HFFc6 (cell line): Measurements from ENCODE around the gene ADCY9. TPM values are rescaled to one million over a fixed set of nuclear protein-coding genes. Genes with fewer than 3 reads are reported as not detected.
"Not testable (repeated sequence)": the region's sequence is repeated elsewhere in the genome, so short reads cannot be mapped to it uniquely, and the experiment has no call there.

Source experiments
- DNase-seq: peaks from one replicate; pipeline ENCODE4 v3.0.0-alpha.2; 2018
- H3K27ac Mint-ChIP-seq: 2 replicates; pipeline ENCODE4 v1.8.0; 2020; ENCODE audit warnings: mild to moderate bottlenecking, mixed read lengths
- H3K27me3 Mint-ChIP-seq: 2 replicates; pipeline ENCODE4 v1.8.0; 2021; ENCODE audit warnings: mild to moderate bottlenecking, moderate library complexity, mixed read lengths; ENCODE audit not compliant: insufficient read depth
- H3K36me3 Mint-ChIP-seq: 2 replicates; pipeline ENCODE4 v1.8.0; 2021; ENCODE audit warnings: low read depth, mixed read lengths
- H3K4me1 Mint-ChIP-seq: 2 replicates; pipeline ENCODE4 v1.8.0; 2020; ENCODE audit warnings: low read depth, mixed read lengths
- H3K4me3 Mint-ChIP-seq: 2 replicates; pipeline ENCODE4 v1.8.0; 2020; ENCODE audit warnings: mild to moderate bottlenecking, moderate library complexity, mixed read lengths
- H3K9me3 Mint-ChIP-seq: 2 replicates; pipeline ENCODE4 v1.8.0; 2020; ENCODE audit warnings: mild to moderate bottlenecking, mixed read lengths
- total RNA-seq, 6 experiments: library from RNA; stranded (reverse); fragmentation: NEBNext Ultra II Directional; extraction: Animal tissue kit (Norgen Biotek cat#: 25700); gene quantifications; 2 replicates in 1 of 6; 3 replicates in 5 of 6; pipeline ENCODE4 v1.2.3, GENCODE V29; 2021
- TF ChIP-seq, protein P1 (sequence below): fragments of 200-600 bp; sonication (generic); IDR thresholded peaks from 2 replicates; pipeline ENCODE4 v1.5.0; 2021; ENCODE audit warnings: antibody characterized with exemption, mild to moderate bottlenecking

Gene ADCY9
- total RNA-seq, 6 experiments from 2014 or later: 20.8 to 24.8 (median 22.6) TPM

DNA sequence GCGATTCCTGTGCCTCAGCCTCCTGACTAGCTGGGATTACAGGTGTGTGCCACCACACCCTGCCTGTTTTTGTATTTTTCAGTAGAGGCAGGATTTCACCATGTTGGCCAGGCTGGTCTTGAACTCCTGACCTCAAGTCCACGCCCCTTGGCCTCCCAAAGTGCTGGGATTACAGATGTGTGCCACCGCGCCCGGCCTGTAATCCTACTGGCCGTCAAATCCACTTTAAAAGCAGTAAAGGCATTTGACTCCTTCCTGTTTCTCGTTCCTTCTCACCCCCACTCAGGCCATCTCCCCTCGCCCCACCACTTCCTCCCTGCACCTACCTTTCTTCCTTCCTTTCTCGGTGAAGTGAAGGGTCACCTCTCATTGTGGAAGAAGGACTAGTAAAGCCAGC lies 166.3 kb downstream of the ADCY9 start:
- Mint-ChIP-seq H3K4me3 (peak overlapping the region; percentile 92), H3K9me3 (no peaks in the 10 kb centered on the region; the same call in 1 of the 2 replicates), H3K27me3 (peaks cover 2% of the 10 kb centered on the region), H3K4me1 (peaks cover 55% of the 10 kb centered on the region), H3K27ac (peak overlapping the region; percentile 99), H3K36me3 (peaks cover 13% of the 10 kb centered on the region; the same call in 1 of the 2 replicates)
- no peak for DNase-seq
- TF ChIP-seq, protein P1, sequence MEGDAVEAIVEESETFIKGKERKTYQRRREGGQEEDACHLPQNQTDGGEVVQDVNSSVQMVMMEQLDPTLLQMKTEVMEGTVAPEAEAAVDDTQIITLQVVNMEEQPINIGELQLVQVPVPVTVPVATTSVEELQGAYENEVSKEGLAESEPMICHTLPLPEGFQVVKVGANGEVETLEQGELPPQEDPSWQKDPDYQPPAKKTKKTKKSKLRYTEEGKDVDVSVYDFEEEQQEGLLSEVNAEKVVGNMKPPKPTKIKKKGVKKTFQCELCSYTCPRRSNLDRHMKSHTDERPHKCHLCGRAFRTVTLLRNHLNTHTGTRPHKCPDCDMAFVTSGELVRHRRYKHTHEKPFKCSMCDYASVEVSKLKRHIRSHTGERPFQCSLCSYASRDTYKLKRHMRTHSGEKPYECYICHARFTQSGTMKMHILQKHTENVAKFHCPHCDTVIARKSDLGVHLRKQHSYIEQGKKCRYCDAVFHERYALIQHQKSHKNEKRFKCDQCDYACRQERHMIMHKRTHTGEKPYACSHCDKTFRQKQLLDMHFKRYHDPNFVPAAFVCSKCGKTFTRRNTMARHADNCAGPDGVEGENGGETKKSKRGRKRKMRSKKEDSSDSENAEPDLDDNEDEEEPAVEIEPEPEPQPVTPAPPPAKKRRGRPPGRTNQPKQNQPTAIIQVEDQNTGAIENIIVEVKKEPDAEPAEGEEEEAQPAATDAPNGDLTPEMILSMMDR: no peak

DNA sequence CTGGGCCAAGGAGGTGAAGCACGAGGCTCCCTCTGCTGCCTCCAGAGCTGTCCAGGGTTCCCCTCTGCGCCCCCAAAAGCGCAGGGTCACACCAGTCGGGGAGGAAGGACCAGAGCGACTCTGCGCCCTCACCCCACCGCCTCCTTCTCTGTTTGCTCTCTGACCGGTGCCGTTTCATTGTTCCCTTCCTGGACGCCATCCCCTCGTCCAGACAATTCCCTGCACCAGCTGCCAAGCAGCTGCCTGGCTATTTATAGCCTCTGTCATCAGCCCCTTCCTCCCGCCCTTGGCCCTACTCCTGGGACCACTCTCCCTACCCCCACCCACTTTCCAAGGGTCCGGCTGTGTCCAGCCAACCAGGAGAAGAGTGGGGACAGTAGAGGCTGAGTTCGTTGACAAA lies 167.0 kb downstream of the ADCY9 start:
- H3K9me3 Mint-ChIP-seq: no peaks in the 10 kb centered on the region; the same call in 1 of the 2 replicates
- H3K36me3 Mint-ChIP-seq: peaks cover 13% of the 10 kb centered on the region; the same call in 1 of the 2 replicates
- TF ChIP-seq, protein P1: no peak
- H3K27me3 Mint-ChIP-seq: peaks cover under 1% of the 10 kb centered on the region
- H3K4me3 Mint-ChIP-seq: no peak overlapping the region
- H3K27ac Mint-ChIP-seq: no peak overlapping the region
- peaks cover 59% of the 10 kb centered on the region for H3K4me1 Mint-ChIP-seq
- no peak for DNase-seq

DNA sequence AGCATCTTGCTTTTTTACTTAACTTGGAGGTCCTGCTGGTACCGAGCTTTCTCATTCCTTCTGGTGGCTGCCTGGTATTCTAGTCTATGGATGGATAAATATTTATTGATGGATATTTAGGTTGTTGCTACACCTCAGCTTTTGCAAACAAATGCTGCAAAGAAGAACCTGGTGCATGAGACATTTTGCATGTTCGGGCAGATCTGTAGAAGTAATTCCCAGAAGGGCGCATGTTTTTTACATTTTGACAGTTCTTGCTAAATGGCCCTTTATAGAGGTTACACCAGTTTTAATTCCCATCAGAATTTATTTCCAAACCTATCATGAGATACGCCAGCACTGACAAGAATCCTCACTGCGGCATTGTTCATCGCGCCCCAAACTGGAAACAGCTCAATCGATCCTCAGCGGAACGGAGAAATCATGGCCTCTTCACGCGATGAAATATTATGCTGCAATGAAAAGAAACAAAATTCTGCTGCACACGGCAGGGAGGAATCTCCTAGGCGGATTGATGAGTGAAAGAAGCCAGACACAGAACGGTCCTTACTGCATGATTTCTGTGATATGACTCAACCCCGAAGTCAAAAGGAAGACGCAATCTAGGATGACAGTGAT lies 167.8 kb downstream of the ADCY9 start:
- TF ChIP-seq, protein P1: no peak
- peaks cover 59% of the 10 kb centered on the region for H3K4me1 Mint-ChIP-seq
- H3K9me3 Mint-ChIP-seq: no peaks in the 10 kb centered on the region; the same call in 1 of the 2 replicates
- no peak for DNase-seq
- no peak overlapping the region for H3K27ac Mint-ChIP-seq
- H3K4me3 Mint-ChIP-seq: peak overlapping the region; percentile 46; the same call in 1 of the 2 replicates
- H3K27me3 Mint-ChIP-seq: no peaks in the 10 kb centered on the region; the same call in 1 of the 2 replicates
- H3K36me3 Mint-ChIP-seq: peaks cover 13% of the 10 kb centered on the region; the same call in 1 of the 2 replicates

DNA sequence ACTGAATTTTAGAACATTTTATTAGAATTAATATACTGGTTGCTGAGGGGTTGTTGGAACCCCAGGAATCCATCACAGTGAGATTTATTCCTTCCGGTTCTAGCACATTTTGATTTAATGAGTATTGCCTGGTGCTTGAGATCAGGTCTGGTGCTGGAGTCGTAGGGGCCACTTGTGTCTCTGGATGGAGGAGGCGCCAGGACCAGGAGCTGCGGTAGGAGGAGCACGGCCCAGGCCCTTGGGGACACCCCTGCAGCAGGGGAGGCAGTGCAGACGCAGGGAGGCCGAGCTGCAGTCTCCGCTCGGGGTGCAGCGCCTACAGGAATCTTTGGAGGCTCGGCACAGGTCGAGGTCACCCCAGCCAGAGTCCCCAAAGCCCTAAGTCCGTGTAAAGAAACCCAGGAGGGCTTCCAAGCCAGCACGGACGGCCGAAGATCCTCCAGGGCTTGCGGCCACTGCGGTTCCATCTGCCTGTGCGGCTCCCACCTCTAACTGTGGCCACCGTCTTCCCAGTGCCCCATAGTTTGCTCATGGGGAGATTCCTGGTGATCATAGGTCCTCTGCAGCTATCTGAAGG lies 169.6 kb downstream of the ADCY9 start:
- Mint-ChIP-seq H3K9me3 (no peaks in the 10 kb centered on the region; the same call in 1 of the 2 replicates), H3K4me3 (peak overlapping the region; percentile 50; the same call in 1 of the 2 replicates), H3K27me3 (no peaks in the 10 kb centered on the region; the same call in 1 of the 2 replicates), H3K27ac (peak overlapping the region; percentile 91; the same call in 1 of the 2 replicates), H3K36me3 (peaks cover 19% of the 10 kb centered on the region), H3K4me1 (peaks cover 51% of the 10 kb centered on the region)
- DNase-seq: no peak
- TF ChIP-seq, protein P1: no peak

DNA sequence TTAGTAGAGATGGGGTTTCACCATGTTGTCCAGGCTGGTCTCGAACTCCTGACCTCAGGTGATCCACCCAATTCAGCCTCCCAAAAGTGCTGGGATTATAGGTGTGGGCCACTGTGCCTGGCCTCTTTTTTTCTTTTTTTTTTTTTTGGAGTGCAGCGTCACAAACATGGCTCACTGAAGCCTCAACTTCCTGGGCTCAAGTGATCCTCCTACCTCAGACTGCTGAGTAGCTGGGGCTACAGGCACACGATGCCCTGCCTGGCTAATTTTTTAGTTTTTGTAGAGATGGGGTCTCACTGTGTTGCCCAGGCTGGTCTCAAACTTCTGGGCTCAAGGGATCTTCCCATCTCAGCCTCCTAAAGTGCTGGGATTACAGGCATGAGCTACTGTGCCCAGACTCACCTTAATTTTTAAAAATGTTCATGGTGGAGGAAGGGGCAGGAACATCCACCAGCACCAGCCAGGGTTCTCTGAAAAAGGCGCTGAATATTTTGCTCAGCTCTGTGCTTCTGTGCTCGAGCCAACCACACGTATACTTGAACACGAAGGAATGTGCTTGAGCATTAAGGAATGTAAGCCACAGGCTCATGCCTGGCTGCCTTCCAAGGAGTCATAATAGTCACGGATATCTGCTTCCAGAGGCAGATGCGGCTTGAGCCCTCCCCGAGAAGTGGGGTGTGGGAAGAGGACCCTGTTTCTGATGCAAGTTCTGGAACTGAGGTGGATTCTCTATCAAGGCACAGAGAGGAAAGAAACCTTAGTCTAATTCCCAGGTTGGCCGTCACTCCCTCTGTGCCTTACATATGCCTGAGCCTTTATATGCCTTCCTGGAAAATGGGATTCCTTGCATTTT lies 170.3 kb downstream of the ADCY9 start:
- TF ChIP-seq, protein P1: no peak
- Mint-ChIP-seq H3K27me3 (no peaks in the 10 kb centered on the region; the same call in none of the 2 replicates), H3K27ac (peak overlapping the region; percentile 91), H3K4me3 (peak overlapping the region; percentile 50), H3K36me3 (peaks cover 20% of the 10 kb centered on the region), H3K9me3 (no peaks in the 10 kb centered on the region; the same call in 1 of the 2 replicates), H3K4me1 (peaks cover 44% of the 10 kb centered on the region)
- DNase-seq: peak; percentile 97

DNA sequence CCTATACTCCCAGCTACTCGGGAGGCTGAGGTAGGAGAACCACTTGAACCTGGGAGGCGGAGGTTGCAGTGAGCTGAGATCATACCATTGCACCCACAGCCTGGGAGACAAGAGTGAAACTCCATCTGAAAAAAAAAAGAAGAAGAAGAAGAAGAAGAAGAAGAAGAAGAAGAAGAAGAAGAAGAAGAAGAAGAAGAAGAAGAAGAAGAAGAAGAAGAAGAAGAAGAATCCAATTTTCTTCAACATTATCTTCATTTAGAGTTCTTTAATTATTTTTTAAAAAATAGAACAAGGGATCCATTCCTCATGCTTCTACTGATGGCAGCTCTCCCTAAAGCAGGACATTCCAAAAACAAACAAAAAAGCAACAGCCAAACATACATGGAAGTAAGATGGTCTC lies 171.8 kb downstream of the ADCY9 start:
- Mint-ChIP-seq H3K36me3 (peaks cover 16% of the 10 kb centered on the region), H3K4me1 (peaks cover 38% of the 10 kb centered on the region), H3K27ac (peak overlapping the region; percentile 15; the same call in 1 of the 2 replicates)
- not testable (repeated sequence) for H3K9me3 Mint-ChIP-seq, DNase-seq, H3K27me3 Mint-ChIP-seq, H3K4me3 Mint-ChIP-seq

DNA sequence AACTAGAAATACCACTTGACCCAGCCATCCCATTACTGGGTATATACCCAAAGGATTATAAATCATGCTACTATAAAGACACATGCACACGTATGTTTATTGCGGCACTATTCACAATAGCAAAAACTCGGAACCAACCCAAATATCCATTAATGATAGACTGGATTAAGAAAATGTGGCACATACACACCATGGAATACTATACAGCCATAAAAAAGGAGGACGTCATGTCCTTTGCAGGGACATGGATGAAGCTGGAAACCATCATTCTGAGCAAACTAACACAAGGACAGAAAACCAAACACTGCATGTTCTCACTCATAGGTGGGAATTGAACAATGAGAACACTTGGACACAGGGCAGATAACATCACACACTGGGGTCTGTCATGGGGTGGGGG lies 174.1 kb downstream of the ADCY9 start:
- H3K9me3 Mint-ChIP-seq, DNase-seq, H3K36me3 Mint-ChIP-seq, H3K27me3 Mint-ChIP-seq, H3K27ac Mint-ChIP-seq: not testable (repeated sequence)
- Mint-ChIP-seq H3K4me1 (peaks cover 34% of the 10 kb centered on the region), H3K4me3 (0 out of 2 replicates have a peak overlapping the region, but pooled peaks have one; percentile 7)
